T-cell (primary cell): Measurements from ENCODE around the gene RASSF7. TPM values are rescaled to one million over a fixed set of nuclear protein-coding genes. Genes with fewer than 3 reads are reported as not detected.
A peak's percentile ranks its signal among the peaks of the same experiment; 100 is the strongest.

Source experiments
- ATAC-seq, 4 experiments: fragments of 200-7000 bp in 3 of 4; fragments of 150-1000 bp in 1 of 4; cut with Tn5 transposase; replicated peaks in 1 of 4; 1 replicate in 3 of 4; 2 replicates in 1 of 4; pipeline ENCODE4 v1.10.0; 2021; ENCODE audit warnings: moderate library complexity in 3 of 4, mild to moderate bottlenecking in 2 of 4, moderate number of reproducible peaks in 1 of 4
- CTCF ChIA-PET, 2 donors: fragments of 300-600 bp; sonication (Branson Sonifier 250); formaldehyde crosslinking; loops; one replicate each; lab custom pipeline; 2022; ENCODE audit warnings: antibody characterized with exemption in 2 of 2; lab: Charles Lee
- POLR2A ChIA-PET, 2 donors: fragments of 300-600 bp; sonication (Branson Sonifier 250); formaldehyde crosslinking; loops; one replicate each; lab custom pipeline; 2022; ENCODE audit warnings: antibody characterized with exemption in 2 of 2; lab: Charles Lee
- DNase-seq, 35 experiments: peaks; one replicate each; pipeline versions ENCODE4 v3.0.0 to v3.0.0-alpha.2; 2013 to 2023
- H3K27ac ChIP-seq: one replicate; pipeline ENCODE4 v1.5.1; 2013; ENCODE audit warnings: low read length
- H3K27me3 ChIP-seq, 2 experiments: replicated peaks in 1 of 2; 1 replicate in 1 of 2; 2 replicates in 1 of 2; pipeline versions ENCODE4 v1.6.1 to v1.7.0; 2013; ENCODE audit warnings: low read length in 1 of 2, mixed read lengths in 1 of 2; ENCODE audit not compliant: control insufficient read depth in 2 of 2, insufficient read depth in 2 of 2; ENCODE audit errors: extremely low read depth in 1 of 2
- H3K36me3 ChIP-seq, 2 donors: 1 replicate in 1 of 2; 2 replicates in 1 of 2; pipeline versions ENCODE4 v1.6.1 to v1.7.0; 2013; ENCODE audit warnings: low read length in 1 of 2; ENCODE audit not compliant: control insufficient read depth in 2 of 2, insufficient read depth in 1 of 2; ENCODE audit errors: extremely low read depth in 1 of 2
- H3K4me1 ChIP-seq, 2 experiments: 1 replicate in 1 of 2; 2 replicates in 1 of 2; pipeline versions ENCODE4 v1.6.1 to v1.7.0; 2013; ENCODE audit warnings: low read length in 2 of 2, mixed read lengths in 1 of 2; ENCODE audit not compliant: insufficient read depth in 2 of 2, control insufficient read depth in 1 of 2; ENCODE audit errors: extremely low read depth in 1 of 2
- H3K4me3 ChIP-seq, 2 donors: 1 replicate in 1 of 2; 2 replicates in 1 of 2; pipeline versions ENCODE4 v1.5.1 to v1.7.0; 2013; ENCODE audit warnings: mild to moderate bottlenecking in 2 of 2, low read length in 1 of 2, moderate library complexity in 1 of 2; ENCODE audit not compliant: control insufficient read depth in 1 of 2; ENCODE audit errors: extremely low read depth in 1 of 2
- H3K9me3 ChIP-seq: 2 replicates; pipeline ENCODE4 v1.7.0; 2013
- H3K27ac Mint-ChIP-seq, 2 donors: one replicate each; pipeline ENCODE4 v1.8.0; 2020 to 2021; ENCODE audit warnings: mild to moderate bottlenecking in 2 of 2, mixed read lengths in 2 of 2
- H3K27me3 Mint-ChIP-seq, 2 donors: one replicate each; pipeline ENCODE4 v1.8.0; 2021 to 2022; ENCODE audit warnings: mixed read lengths in 2 of 2
- H3K36me3 Mint-ChIP-seq: one replicate; pipeline ENCODE4 v1.8.0; 2021; ENCODE audit warnings: mixed read lengths
- H3K4me1 Mint-ChIP-seq, 3 donors: one replicate each; pipeline ENCODE4 v1.8.0; 2020 to 2022; ENCODE audit warnings: mixed read lengths in 3 of 3, mild to moderate bottlenecking in 1 of 3
- H3K4me3 Mint-ChIP-seq, 3 donors: one replicate each; pipeline ENCODE4 v1.8.0; 2020 to 2022; ENCODE audit warnings: mild to moderate bottlenecking in 3 of 3, mixed read lengths in 3 of 3, moderate library complexity in 3 of 3
- H3K9me3 Mint-ChIP-seq, 3 donors: one replicate each; pipeline ENCODE4 v1.8.0; 2020 to 2022; ENCODE audit warnings: mixed read lengths in 3 of 3
- WGBS: methylation state at CpG from one replicate; pipeline ENCODE4 v1.1.5; 2013; ENCODE audit warnings: missing lambda C conversion rate; ENCODE audit not compliant: insufficient coverage; 5-methylcytosine and 5-hydroxymethylcytosine counted together
- total RNA-seq, 35 experiments: library from RNA in 6 of 35; stranded (reverse) in 6 of 35; fragments of 120-200 nt in 1 of 35; gene quantifications; one replicate each; pipeline versions ENCODE4 v1.2.1 to v1.2.4 and lab custom pipeline; 2013 to 2026

RASSF7 gene
- total RNA-seq, 5 donors from 2014 or later (not counting 1 experiment from before 2014, with no cell fraction given), result 23.2 to 68.4 (median 63.4) TPM

DNA sequence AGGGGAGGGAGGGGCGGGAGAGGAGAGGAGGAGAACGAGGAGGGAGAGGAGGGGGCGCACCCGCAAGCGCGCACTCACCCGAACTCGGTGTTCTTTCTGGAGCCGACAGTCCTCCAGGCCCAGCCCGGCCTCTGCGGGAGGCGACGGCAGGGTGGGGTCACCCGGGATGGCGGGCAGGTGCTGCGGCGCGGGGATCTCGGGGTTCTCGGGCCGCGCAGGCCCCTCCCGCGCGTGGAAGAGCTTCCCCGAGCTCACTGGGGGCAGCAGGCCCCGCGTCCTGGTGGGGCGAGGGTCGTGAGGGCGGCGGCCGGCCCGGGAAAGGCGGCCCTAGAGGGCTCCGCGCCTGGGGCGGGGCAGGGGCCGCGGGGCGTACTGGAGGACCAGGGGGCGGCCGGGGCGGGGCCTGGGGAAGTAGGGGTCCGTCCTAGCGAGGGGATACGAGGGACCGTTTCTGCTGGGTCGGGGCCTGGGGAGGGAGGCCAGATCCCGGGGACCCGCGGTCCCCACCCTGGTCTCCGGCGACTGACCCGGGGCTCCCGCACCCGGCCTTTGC is 5.5 kb upstream of the RASSF7 start:
- peak overlapping the region; percentile 40 to 52 for H3K4me3 ChIP-seq
- H3K9me3 ChIP-seq, result no peaks in the 10 kb centered on the region
- under 1% methylated on average over 55 of the region's 57 CpGs for WGBS
- POLR2A ChIA-PET, result interaction anchor here in 1 of 2 donors (0.6 to 0.8 kb wide), 2 partner anchors 138 to 140 kb away, joined by 3 to 6 read pairs; partner anchors contain the start of gene DEAF1
- Mint-ChIP-seq H3K4me3 (peak overlapping the region; percentile 24 to 55 (median 34)), H3K27me3 (no peaks in the 10 kb centered on the region), H3K27ac (no peak overlapping the region), H3K4me1 (peaks cover 12 to 15% (median 13%) of the 10 kb centered on the region in 3 donors), H3K9me3 (no peaks in the 10 kb centered on the region), H3K36me3 (no peaks in the 10 kb centered on the region)
- H3K36me3 ChIP-seq, result no peaks in the 10 kb centered on the region
- H3K27me3 ChIP-seq, result peaks cover 0 to 22% of the 10 kb centered on the region in 2 experiments
- no peak overlapping the region for H3K27ac ChIP-seq
- DNase-seq (peak in 1 of 35 experiments; percentile 40), ATAC-seq (peak; percentile 16 to 33 (median 23))
- CTCF ChIA-PET, result interaction anchor here (0.5 to 1.6 kb wide), 9 partner anchors 21 to 204 kb away, joined by 3 to 12 read pairs (median 4); partner anchors contain the start of genes PHRF1 (in 1 of the 2), TALDO1 (in 1 of the 2) and TMEM80 (in 1 of the 2)
- peaks cover 2 to 35% of the 10 kb centered on the region in 2 experiments for H3K4me1 ChIP-seq

DNA sequence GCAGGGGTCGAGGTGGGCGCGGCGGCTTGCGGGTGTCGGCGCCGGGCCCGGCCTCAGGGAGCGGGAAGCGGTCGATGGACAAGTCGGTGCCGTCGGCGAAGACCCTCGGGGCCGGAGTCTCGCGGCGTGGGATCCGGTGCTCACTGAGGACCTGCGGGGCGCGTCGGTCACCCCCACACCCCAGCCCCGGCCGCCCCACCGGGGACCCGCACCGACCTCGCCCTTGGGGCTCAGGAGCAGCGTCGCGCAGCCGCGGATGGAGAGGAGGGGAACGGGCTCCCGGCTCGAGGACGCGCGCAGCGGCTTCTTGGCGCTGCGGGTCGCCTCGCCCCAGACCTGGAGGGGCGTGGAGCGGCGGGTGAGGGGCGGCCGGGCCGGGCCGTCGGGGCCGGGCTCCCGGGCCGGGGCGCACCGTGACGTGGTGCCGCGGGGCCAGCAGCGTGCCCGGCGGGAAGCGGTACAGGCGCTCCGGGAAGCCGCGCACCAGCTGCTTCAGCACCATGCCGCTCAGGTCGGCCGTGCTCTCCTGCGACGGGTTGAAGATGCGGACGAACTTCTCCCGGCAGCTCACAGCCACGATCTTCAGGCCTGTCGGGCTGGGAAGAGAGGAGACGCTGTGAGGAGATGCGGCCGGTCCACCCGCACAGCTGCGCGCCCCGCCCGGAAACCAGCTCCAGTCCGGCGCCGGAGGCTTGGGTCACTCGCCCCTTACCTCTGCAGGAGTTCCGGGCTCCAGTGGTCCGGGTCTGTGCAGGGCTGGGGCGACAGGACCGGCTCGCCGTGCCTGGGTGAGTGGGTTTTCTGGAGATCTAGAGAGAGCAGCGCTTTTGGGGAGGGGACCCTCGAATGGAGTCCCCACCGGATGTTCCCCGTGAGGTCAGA is 4.7 kb upstream of the RASSF7 start:
- ChIA-PET POLR2A (no interaction called here), CTCF (interaction anchor here (0.7 to 1.6 kb wide), 6 partner anchors 20 to 203 kb away, joined by 3 to 12 read pairs (median 4); partner anchors contain the start of genes PHRF1 (in 1 of the 2) and TMEM80 (in 1 of the 2))
- Histone ChIP-seq H3K27ac (peak overlapping the region; percentile 18), H3K36me3 (no peaks in the 10 kb centered on the region), H3K4me1 (peaks cover 2 to 37% of the 10 kb centered on the region in 2 experiments), H3K4me3 (peak overlapping the region in 1 of 2 donors; percentile 44), H3K9me3 (no peaks in the 10 kb centered on the region), H3K27me3 (peaks cover 0 to 22% of the 10 kb centered on the region in 2 experiments)
- Mint-ChIP-seq H3K36me3 (no peaks in the 10 kb centered on the region), H3K4me3 (peak overlapping the region; percentile 33 to 52 (median 45)), H3K27me3 (no peaks in the 10 kb centered on the region), H3K9me3 (no peaks in the 10 kb centered on the region), H3K4me1 (peaks cover 12 to 15% (median 13%) of the 10 kb centered on the region in 3 donors), H3K27ac (peak overlapping the region in 1 of 2 donors; percentile 52)
- 5% methylated on average over 101 of the region's 104 CpGs for WGBS
- no peak for ATAC-seq
- DNase-seq, result peak in 5 of 35 experiments; percentile 26 to 58 (median 35)

GRCh38 chr11:556662-557256 is 4.0 kb upstream of the RASSF7 start:
- no peak overlapping the region for H3K4me3 ChIP-seq
- ChIA-PET POLR2A (no interaction called here), CTCF (interaction anchor here in 1 of 2 donors (0.6 kb wide), 1 partner anchor 254 kb away, joined by 3 read pairs; no protein-coding TSS in a partner anchor)
- Mint-ChIP-seq H3K36me3 (no peaks in the 10 kb centered on the region), H3K27me3 (no peaks in the 10 kb centered on the region), H3K4me3 (peak overlapping the region; percentile 33 to 52 (median 45)), H3K4me1 (peaks cover 17 to 20% (median 18%) of the 10 kb centered on the region in 3 donors), H3K27ac (peak overlapping the region; percentile 52 to 57), H3K9me3 (no peaks in the 10 kb centered on the region)
- ATAC-seq (no peak), DNase-seq (no peak)
- no peaks in the 10 kb centered on the region for H3K36me3 ChIP-seq
- H3K27me3 ChIP-seq, result peaks cover 0 to 22% of the 10 kb centered on the region in 2 experiments
- no peaks in the 10 kb centered on the region for H3K9me3 ChIP-seq
- peak overlapping the region; percentile 18 for H3K27ac ChIP-seq
- peaks cover 5 to 42% of the 10 kb centered on the region in 2 experiments for H3K4me1 ChIP-seq
- WGBS, result 83% methylated on average over 22 of the region's 22 CpGs

- no peaks in the 10 kb centered on the region for H3K36me3 Mint-ChIP-seq
- peaks cover 18 to 21% (median 21%) of the 10 kb centered on the region in 3 donors for H3K4me1 Mint-ChIP-seq
- H3K9me3 ChIP-seq, result no peaks in the 10 kb centered on the region
- H3K4me3 Mint-ChIP-seq, result no peak overlapping the region
- H3K36me3 ChIP-seq, result no peaks in the 10 kb centered on the region
- ChIA-PET POLR2A (interaction anchor here in 1 of 2 donors (0.6 kb wide), 1 partner anchor 91 kb away, joined by 4 read pairs; no protein-coding TSS in a partner anchor), CTCF (no interaction called here)
- H3K27me3 Mint-ChIP-seq, result no peaks in the 10 kb centered on the region
- no peak for ATAC-seq
- no peak for DNase-seq
- H3K27me3 ChIP-seq, result peaks cover 0 to 19% of the 10 kb centered on the region in 2 experiments
- peak overlapping the region; percentile 16 to 57 for H3K27ac Mint-ChIP-seq
- no peak overlapping the region for H3K27ac ChIP-seq
- H3K4me3 ChIP-seq, result no peak overlapping the region
- peaks cover 7 to 49% of the 10 kb centered on the region in 2 experiments for H3K4me1 ChIP-seq
- 80% methylated on average over 10 of the region's 24 CpGs for WGBS
- no peaks in the 10 kb centered on the region for H3K9me3 Mint-ChIP-seq
These were observed 3.2 kb upstream of the RASSF7 start for GRCh38 chr11:557328-558132.

GRCh38 chr11:558503-558902 is 2.3 kb upstream of the RASSF7 start:
- Histone ChIP-seq H3K4me3 (no peak overlapping the region), H3K36me3 (peaks cover 3 to 6% of the 10 kb centered on the region in 2 donors), H3K4me1 (peaks cover 7 to 53% of the 10 kb centered on the region in 2 experiments), H3K27me3 (peaks cover 0 to 15% of the 10 kb centered on the region in 2 experiments), H3K9me3 (no peaks in the 10 kb centered on the region), H3K27ac (no peak overlapping the region)
- ChIA-PET CTCF (no interaction called here), POLR2A (no interaction called here)
- Mint-ChIP-seq H3K27me3 (no peaks in the 10 kb centered on the region), H3K4me1 (peaks cover 18 to 22% (median 21%) of the 10 kb centered on the region in 3 donors), H3K36me3 (no peaks in the 10 kb centered on the region), H3K27ac (no peak overlapping the region), H3K4me3 (no peak overlapping the region), H3K9me3 (no peaks in the 10 kb centered on the region)
- 88% methylated on average over 16 of the region's 20 CpGs for WGBS
- DNase-seq (no peak), ATAC-seq (no peak)
